ENCODE measurements around the gene ZNF296.

- TF ChIP-seq POLR2A (IDR thresholded peaks at IDR 0.05; ENCODE audit: low read length) (no peak), GATA1 (IDR thresholded peaks at IDR 0.05; ENCODE audit: low read depth, low read length) (no peak)
Measured at GRCh38 chr19:45023048-45023447, 53.2 kb downstream of the ZNF296 start.

Data from erythroblast (primary cell).